BJ (cell line): ENCODE measurements around the gene VAT1L. TPM values are rescaled to one million over a fixed set of nuclear protein-coding genes. Genes with fewer than 3 reads are reported as not detected.

ENCODE experiments used
- CTCF ChIA-PET: fragments of 350-600 bp; formaldehyde crosslinking; extraction: SDS; loops from one replicate; lab custom pipeline; 2021; ENCODE audit warnings: antibody characterized with exemption, inconsistent platforms; lab: Yijun Ruan, JAX
- POLR2A ChIA-PET: fragments of 300-600 bp; sonication (Branson Sonifier 250); formaldehyde crosslinking; extraction: SDS; loops from one replicate; lab custom pipeline; 2021; ENCODE audit warnings: antibody characterized with exemption; lab: Charles Lee
- DNase-seq: peaks from one replicate; pipeline ENCODE4 v3.0.0-alpha.2; 2011; ENCODE audit warnings: low read depth
- H3K27me3 ChIP-seq: 2 replicates; pipeline ENCODE4 v1.6.0; 2011; ENCODE audit warnings: low read length; ENCODE audit not compliant: control insufficient read depth, insufficient read depth
- H3K36me3 ChIP-seq: 2 replicates; pipeline ENCODE4 v1.5.1; 2011; ENCODE audit warnings: low read length; ENCODE audit not compliant: control insufficient read depth, insufficient read depth
- H3K4me3 ChIP-seq: 2 replicates; pipeline ENCODE4 v1.5.1; 2011; ENCODE audit warnings: low read depth, mild to moderate bottlenecking, control low read depth, low read length
- polyA plus RNA-seq: library from polyadenylated mRNA; depleted of rRNA; stranded (reverse); fragments of >200 nt; gene quantifications from 2 replicates; pipeline ENCODE4 v1.2.3, GENCODE V29; 2011
- TF ChIP-seq, protein P1 (sequence below): IDR thresholded peaks from 2 replicates; pipeline ENCODE4 v1.5.1; 2011; ENCODE audit warnings: low read depth, mild to moderate bottlenecking, control low read depth, inconsistent platforms, low read length, moderate library complexity; ENCODE audit not compliant: insufficient read depth

The VAT1L gene
- polyA plus RNA-seq, 1 experiment, result 4.7 TPM

DNA sequence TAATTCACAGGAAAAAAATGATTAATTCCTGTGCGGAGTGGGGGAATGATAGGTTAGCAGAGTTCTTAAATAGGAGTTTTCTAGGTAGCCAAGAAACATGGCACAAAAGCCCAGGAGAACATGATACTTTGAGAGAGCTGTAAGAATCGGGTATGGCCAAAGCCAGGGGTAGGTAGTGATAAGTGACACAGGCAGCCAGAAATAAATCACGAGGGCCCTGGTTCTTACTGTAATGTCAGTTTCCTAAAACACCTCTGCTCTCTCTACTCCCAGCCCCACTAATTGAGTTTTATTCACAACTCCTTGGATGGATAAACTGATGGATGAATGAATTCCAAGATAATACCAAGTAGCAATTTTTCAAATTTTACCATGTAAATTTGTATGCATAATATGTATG, 54.1 kb downstream of the VAT1L start:
- Histone ChIP-seq H3K36me3 (no peaks in the 10 kb centered on the region), H3K4me3 (no peak overlapping the region), H3K27me3 (no peaks in the 10 kb centered on the region)
- CTCF ChIA-PET, result interaction anchor here (1.0 kb wide), 1 partner anchor 22 kb away, joined by 3 read pairs; no protein-coding TSS in a partner anchor
- TF ChIP-seq, protein P1, sequence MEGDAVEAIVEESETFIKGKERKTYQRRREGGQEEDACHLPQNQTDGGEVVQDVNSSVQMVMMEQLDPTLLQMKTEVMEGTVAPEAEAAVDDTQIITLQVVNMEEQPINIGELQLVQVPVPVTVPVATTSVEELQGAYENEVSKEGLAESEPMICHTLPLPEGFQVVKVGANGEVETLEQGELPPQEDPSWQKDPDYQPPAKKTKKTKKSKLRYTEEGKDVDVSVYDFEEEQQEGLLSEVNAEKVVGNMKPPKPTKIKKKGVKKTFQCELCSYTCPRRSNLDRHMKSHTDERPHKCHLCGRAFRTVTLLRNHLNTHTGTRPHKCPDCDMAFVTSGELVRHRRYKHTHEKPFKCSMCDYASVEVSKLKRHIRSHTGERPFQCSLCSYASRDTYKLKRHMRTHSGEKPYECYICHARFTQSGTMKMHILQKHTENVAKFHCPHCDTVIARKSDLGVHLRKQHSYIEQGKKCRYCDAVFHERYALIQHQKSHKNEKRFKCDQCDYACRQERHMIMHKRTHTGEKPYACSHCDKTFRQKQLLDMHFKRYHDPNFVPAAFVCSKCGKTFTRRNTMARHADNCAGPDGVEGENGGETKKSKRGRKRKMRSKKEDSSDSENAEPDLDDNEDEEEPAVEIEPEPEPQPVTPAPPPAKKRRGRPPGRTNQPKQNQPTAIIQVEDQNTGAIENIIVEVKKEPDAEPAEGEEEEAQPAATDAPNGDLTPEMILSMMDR, result no peak
- DNase-seq, result no peak
- POLR2A ChIA-PET, result no interaction called here

DNA sequence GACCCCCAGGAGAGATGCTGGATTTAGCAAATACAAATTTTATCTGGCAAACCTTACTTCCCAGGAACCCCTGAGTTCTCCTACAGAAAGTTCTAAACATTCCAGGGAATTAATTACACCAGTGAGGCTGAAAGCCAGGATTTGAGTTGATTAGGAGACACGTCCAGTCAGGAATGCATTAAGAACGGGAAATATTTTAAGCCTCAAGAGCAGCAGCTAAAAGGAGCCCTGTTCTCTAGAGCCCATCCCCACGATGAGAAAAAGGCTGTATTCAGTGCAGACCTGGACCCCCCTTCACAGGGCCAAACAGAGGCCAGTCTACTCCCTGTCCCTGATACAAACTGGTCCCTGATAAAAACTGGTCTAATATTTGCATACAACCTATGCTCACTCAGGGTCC, 55.0 kb downstream of the VAT1L start:
- no peak for DNase-seq
- ChIA-PET CTCF (interaction anchor here (0.7 to 1.0 kb wide), 2 partner anchors 10 to 21 kb away, joined by 3 read pairs; no protein-coding TSS in a partner anchor), POLR2A (no interaction called here)
- no peaks in the 10 kb centered on the region for H3K36me3 ChIP-seq
- H3K27me3 ChIP-seq, result no peaks in the 10 kb centered on the region
- no peak overlapping the region for H3K4me3 ChIP-seq
- TF ChIP-seq, protein P1, result no peak

DNA sequence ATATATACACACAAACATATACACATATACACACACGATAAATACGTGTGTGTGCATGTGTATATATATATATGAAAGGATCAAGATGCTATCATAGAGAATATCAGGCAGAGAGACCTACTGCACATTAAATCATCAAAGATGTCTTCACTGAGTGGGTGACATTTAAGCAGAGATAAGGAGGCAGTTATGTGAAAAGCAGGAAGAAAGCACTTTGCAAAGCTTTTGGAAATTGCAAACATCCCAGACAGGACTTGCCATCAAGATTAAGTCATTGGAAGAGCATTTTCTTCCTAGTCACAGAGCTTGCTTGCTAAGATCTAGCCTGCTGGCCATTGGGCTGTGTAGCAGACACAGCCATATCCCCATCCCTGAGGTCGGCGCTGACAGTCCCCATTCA, 56.4 kb downstream of the VAT1L start:
- H3K36me3 ChIP-seq, result no peaks in the 10 kb centered on the region
- no peak overlapping the region for H3K4me3 ChIP-seq
- no peaks in the 10 kb centered on the region for H3K27me3 ChIP-seq
- no peak for DNase-seq
- ChIA-PET POLR2A (no interaction called here), CTCF (interaction anchor here (0.6 kb wide), 1 partner anchor 21 kb away, joined by 3 read pairs; no protein-coding TSS in a partner anchor)
- TF ChIP-seq, protein P1, result no peak

DNA sequence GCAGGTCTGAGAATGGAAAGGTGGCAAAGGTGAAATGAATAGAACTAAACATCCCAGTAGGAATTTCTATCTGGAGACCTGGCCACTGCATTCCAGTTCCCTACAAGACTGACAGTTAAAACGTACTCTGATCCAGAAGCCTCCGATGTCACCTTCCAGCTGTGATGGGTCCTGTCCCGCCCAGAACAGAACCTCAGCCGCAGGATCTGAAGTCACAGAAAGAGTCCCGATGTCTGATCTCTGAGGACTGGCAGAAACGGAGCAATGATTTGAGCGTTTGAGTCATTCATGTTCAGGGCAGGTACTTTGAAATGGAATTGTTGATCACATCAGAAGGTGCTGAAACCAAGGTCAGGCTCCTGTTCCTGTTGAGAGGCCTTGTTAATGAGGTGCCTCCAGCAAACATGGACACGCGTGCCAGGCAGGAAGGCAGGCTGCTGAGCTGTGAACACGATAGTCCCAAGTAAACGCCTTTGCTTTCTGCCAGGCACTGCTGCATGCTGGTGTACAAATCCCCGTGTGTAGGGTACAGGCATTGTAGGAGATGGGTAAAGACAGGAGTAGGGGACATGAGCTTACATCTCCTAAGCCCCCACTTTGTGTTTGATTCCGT, 61.4 kb downstream of the VAT1L start:
- H3K36me3 ChIP-seq, result no peaks in the 10 kb centered on the region
- DNase-seq, result no peak
- CTCF ChIA-PET, result no interaction called here
- H3K4me3 ChIP-seq, result no peak overlapping the region
- TF ChIP-seq, protein P1, result no peak
- no peaks in the 10 kb centered on the region for H3K27me3 ChIP-seq
- POLR2A ChIA-PET, result no interaction called here

GRCh38 chr16:77850636-77851333, 62.4 kb downstream of the VAT1L start:
- H3K27me3 ChIP-seq, result no peaks in the 10 kb centered on the region
- ChIA-PET CTCF (no interaction called here), POLR2A (no interaction called here)
- TF ChIP-seq, protein P1, result no peak
- H3K4me3 ChIP-seq, result no peak overlapping the region
- DNase-seq, result no peak
- H3K36me3 ChIP-seq, result no peaks in the 10 kb centered on the region
